BE2C (cell line): ENCODE results near the gene CCN2.
"Not testable (repeated sequence)": the region's sequence is repeated elsewhere in the genome, so short reads cannot be mapped to it uniquely, and the experiment has no call there.

Experiments
- DNase-seq: peaks from one replicate; pipeline ENCODE4 v3.0.0-alpha.2; 2020
- H3K27me3 ChIP-seq: fragments of 250-450 bp; sonication (Bioruptor Pico); 2 replicates; pipeline ENCODE4 v1.5.1; 2020; ENCODE audit warnings: mild to moderate bottlenecking
- H3K36me3 ChIP-seq: fragments of 250-450 bp; sonication (Bioruptor Pico); 2 replicates; pipeline ENCODE4 v1.5.1; 2020; ENCODE audit warnings: mild to moderate bottlenecking
- H3K4me1 ChIP-seq: fragments of 250-450 bp; sonication (Bioruptor Pico); 2 replicates; pipeline ENCODE4 v1.5.1; 2020
- H3K4me3 ChIP-seq: 2 replicates; pipeline ENCODE4 v1.5.1; 2011; ENCODE audit warnings: low read depth, low read length
- H3K9me3 ChIP-seq: fragments of 250-450 bp; sonication (Bioruptor Pico); 2 replicates; pipeline ENCODE4 v1.5.1; 2020
- TF ChIP-seq, protein P1 (sequence below): IDR thresholded peaks from 2 replicates; pipeline ENCODE4 v1.5.1; 2012; ENCODE audit warnings: mild to moderate bottlenecking, low read depth, low read length

The CCN2 gene

DNA sequence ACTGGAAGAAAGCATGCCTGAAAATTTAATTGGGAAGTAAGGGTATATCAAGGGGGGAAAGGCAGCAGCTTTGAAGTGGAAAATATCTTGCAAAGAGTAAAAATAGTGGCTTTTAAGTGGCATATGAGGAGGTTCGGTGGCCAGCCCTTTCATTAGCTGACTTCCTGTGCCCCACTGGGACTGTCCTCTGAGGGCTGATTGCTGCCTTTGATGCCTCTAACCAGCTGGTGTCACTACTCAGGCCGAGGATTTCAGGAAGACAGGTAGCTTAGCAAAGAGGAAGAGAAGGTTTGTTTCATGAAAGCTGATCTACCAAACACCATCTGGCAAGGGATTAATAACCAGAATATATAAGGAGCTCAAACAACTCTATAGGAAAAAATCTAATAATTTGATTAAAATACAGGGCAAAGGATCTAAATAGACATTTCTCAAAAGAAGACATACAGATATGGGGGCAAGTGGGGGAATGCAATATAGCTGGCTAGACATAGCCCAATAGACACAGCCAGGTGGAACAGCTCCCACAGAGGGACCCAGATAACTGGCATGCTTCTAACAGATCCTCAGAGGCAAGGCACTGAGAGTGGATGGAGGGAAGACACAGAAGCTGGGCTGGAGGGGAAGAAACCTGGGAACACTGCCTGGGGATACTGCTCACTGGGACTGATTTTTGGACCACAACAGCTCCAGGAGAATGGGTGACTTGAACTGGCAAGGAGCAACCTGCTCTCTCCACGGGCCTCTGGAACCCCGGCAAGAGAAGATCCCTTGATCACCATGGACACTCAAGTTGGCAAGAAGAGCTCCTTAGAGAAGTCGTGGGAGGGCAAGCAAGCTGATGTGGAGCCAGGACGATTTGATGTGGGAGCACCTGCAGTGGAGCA lies 33.2 kb downstream of the CCN2 start:
- Histone ChIP-seq H3K4me3 (no peak overlapping the region), H3K36me3 (no peaks in the 10 kb centered on the region), H3K27me3 (0 out of 2 replicates have a peak, but pooled peaks cover 3% of the 10 kb centered on the region), H3K9me3 (no peaks in the 10 kb centered on the region), H3K4me1 (no peaks in the 10 kb centered on the region)
- TF ChIP-seq, protein P1, sequence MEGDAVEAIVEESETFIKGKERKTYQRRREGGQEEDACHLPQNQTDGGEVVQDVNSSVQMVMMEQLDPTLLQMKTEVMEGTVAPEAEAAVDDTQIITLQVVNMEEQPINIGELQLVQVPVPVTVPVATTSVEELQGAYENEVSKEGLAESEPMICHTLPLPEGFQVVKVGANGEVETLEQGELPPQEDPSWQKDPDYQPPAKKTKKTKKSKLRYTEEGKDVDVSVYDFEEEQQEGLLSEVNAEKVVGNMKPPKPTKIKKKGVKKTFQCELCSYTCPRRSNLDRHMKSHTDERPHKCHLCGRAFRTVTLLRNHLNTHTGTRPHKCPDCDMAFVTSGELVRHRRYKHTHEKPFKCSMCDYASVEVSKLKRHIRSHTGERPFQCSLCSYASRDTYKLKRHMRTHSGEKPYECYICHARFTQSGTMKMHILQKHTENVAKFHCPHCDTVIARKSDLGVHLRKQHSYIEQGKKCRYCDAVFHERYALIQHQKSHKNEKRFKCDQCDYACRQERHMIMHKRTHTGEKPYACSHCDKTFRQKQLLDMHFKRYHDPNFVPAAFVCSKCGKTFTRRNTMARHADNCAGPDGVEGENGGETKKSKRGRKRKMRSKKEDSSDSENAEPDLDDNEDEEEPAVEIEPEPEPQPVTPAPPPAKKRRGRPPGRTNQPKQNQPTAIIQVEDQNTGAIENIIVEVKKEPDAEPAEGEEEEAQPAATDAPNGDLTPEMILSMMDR, result no peak
- no peak for DNase-seq

DNA sequence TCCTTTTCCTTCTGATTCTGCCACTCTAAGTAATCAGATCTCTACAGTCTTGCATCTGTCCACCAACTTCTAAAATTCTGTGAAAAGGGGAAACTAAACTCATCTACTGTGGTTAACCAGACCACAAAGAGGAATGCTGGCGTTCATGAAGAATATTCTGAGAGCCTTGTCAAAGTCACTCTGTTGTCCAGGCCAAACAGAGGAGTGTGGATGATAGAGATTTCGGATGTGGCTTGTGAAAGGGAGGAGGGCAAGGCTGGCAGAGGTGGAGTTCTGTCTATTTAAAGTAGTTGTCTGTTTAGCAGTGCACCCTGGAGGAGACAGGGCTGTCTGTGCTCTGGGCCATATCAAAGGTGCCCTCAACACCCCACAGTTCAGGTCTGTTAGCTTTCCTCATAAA lies 33.9 kb downstream of the CCN2 start:
- TF ChIP-seq, protein P1, result no peak
- no peak overlapping the region for H3K4me3 ChIP-seq
- no peaks in the 10 kb centered on the region for H3K36me3 ChIP-seq
- DNase-seq, result no peak
- H3K4me1 ChIP-seq, result no peaks in the 10 kb centered on the region
- 0 out of 2 replicates have a peak, but pooled peaks cover 3% of the 10 kb centered on the region for H3K27me3 ChIP-seq
- no peaks in the 10 kb centered on the region for H3K9me3 ChIP-seq

DNA sequence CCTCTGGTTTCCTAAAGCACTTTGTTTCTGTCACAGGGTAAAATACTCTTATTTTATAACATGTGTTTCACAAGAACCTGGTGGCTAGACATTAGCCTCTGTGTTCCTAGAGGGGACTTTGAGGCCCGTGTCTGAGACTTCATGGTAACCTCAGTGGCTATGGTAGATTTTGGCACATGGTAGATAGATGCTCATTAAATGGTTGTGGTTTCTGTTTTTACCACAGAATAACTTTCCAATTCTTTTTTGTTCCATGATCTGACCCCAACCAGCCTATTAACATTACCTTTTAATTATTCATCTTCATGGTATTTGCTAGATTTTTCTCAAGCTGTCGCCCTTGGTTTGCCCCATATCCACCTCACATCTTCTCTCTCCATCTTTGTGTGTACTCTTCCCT lies 34.3 kb downstream of the CCN2 start:
- no peak for DNase-seq
- Histone ChIP-seq H3K4me3 (no peak overlapping the region), H3K36me3 (no peaks in the 10 kb centered on the region), H3K27me3 (peaks cover 3% of the 10 kb centered on the region; the same call in 1 of the 2 replicates), H3K4me1 (no peaks in the 10 kb centered on the region), H3K9me3 (no peaks in the 10 kb centered on the region)
- TF ChIP-seq, protein P1, result no peak

DNA sequence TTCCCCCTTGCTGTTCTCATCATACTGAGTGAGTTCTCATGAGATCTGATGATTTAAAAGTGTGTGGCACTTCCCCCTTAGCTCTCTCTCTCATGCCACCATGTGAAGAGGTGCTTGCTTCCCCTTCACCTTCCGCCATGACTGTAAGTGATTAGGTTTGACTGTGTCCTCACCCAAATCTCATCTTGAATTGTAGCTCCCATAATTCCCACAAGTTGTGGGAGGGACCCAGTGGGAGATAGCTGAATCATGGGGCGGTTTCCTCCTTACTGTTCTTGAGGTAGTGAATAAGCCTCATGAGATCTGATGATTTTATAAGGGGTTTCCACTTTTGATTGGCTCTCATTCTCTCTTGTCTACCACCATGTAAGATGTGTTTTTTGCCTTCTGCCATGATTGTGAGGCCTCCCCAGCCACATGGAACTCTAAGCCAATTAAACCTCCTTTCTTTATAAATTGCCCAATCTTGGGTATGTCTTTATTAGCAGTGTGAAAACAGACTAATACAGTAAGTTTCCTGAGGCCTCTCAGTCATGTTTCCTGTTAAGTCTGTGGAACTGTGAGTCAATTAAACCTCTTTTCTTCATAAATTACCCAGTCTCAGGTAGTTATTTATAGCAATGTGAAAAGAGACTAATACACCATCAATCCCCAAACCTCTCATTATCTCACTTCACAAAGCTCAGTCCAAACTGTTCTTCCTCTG lies 34.9 kb downstream of the CCN2 start:
- not testable (repeated sequence) for H3K27me3 ChIP-seq

DNA sequence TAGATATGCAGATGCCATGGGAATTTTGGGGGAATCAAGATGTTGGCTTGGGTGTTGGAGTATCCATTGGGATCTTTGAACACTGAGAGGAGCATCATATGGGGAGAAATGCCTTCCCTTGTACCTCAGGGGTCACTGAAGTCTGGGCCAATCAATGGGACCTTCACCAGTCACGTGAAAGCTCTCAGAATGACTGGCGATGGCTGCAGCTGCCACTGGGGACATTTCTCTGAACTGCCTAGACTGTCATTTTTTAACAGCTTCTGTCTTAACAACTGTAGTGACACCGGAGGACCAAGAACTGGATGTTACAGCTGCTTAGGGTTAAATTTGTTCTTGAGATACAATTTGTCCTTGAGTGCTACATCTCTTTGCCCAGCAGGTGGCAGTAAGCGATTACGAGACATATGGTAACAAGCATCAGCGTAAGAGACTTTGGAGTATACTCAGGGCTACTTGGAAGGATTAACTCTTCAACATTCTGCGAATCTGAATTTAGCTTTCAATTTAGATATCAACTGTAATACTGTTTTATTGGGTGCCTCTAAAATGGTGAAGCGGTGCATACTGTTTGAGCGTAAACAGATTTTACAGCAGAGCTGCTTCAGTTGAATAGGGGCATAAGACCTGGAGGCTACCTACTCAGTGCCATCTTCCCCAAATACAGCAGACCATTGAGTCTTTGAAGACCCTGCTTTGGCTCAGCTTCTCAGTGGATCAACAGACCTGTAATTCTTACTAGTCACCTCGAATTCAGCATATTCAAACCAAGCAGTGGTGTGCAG lies 36.0 kb downstream of the CCN2 start:
- TF ChIP-seq, protein P1, result peak; percentile 91
- H3K36me3 ChIP-seq, result no peaks in the 10 kb centered on the region
- peak; percentile 52 for DNase-seq
- H3K27me3 ChIP-seq, result peaks cover 3% of the 10 kb centered on the region; the same call in 1 of the 2 replicates
- H3K4me1 ChIP-seq, result no peaks in the 10 kb centered on the region
- no peak overlapping the region for H3K4me3 ChIP-seq
- no peaks in the 10 kb centered on the region for H3K9me3 ChIP-seq

More for the DNA sequence above, 34.9 kb downstream of the CCN2 start:
- not testable (repeated sequence) for H3K4me3 ChIP-seq, H3K36me3 ChIP-seq, H3K9me3 ChIP-seq, H3K4me1 ChIP-seq, DNase-seq

DNA sequence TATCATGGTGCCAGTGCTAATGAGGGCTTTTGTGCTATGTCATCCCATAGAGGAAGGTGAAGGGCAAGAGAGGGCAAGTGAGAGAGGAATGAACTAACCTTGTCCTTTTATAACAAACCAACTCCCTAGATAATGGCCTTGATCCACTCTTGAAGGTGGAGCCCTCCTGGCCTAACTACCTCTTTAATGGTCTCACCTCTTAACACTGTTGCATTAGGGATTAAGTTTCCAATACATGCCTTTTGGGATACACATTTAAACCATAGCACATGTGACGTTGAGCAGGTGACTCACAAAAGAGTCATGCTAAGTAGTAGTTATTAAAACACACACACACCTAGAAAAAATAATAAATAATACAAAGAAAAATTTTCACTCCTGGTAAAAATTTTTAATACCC lies 36.9 kb downstream of the CCN2 start:
- DNase-seq, result no peak
- Histone ChIP-seq H3K36me3 (no peaks in the 10 kb centered on the region), H3K4me1 (no peaks in the 10 kb centered on the region), H3K4me3 (no peak overlapping the region), H3K9me3 (no peaks in the 10 kb centered on the region), H3K27me3 (peaks cover 3% of the 10 kb centered on the region; the same call in 1 of the 2 replicates)
- TF ChIP-seq, protein P1, result no peak
